HEK293 (cell line): Measurements from ENCODE around the gene ZHX3.

Experiments
- CTCF ChIA-PET: fragments of 350-600 bp; formaldehyde crosslinking; extraction: SDS; loops from one replicate; lab custom pipeline; 2021; ENCODE audit warnings: antibody characterized with exemption; lab: Yijun Ruan, JAX
- POLR2A ChIA-PET: fragments of 300-600 bp; formaldehyde crosslinking; extraction: SDS; loops from one replicate; lab custom pipeline; 2020; ENCODE audit warnings: antibody characterized with exemption, inconsistent platforms; lab: Yijun Ruan, JAX
- H3K27ac ChIP-seq: fragments of 200-500 bp; sonication (Bioruptor generic); 2 replicates; pipeline ENCODE4 v1.5.1; 2014; ENCODE audit warnings: low read depth, low read length, control low read depth, inconsistent platforms; ENCODE audit errors: extremely low read depth
- H3K36me3 ChIP-seq, 2 experiments: fragments of 200-500 bp in 1 of 2; sonication (Bioruptor generic) in 1 of 2; 1 replicate in 1 of 2; 2 replicates in 1 of 2; pipeline ENCODE4 v1.5.1; 2014 to 2017; ENCODE audit warnings: inconsistent platforms in 2 of 2, low read length in 2 of 2; ENCODE audit not compliant: control insufficient read depth in 2 of 2, insufficient read depth in 1 of 2
- H3K4me1 ChIP-seq: fragments of 200-500 bp; sonication (Bioruptor generic); 2 replicates; pipeline ENCODE4 v1.5.1; 2014; ENCODE audit warnings: mild to moderate bottlenecking, low read length, inconsistent platforms; ENCODE audit not compliant: control insufficient read depth, insufficient read depth
- H3K4me3 ChIP-seq: 2 replicates; pipeline ENCODE4 v1.5.1; 2011; ENCODE audit warnings: low read depth, mild to moderate bottlenecking, control low read depth, low read length, moderate library complexity
- H3K9me3 ChIP-seq: fragments of 200-500 bp; sonication (Bioruptor generic); 2 replicates; pipeline ENCODE4 v1.5.1; 2014; ENCODE audit warnings: low read depth, low read length, inconsistent platforms; ENCODE audit not compliant: control insufficient read depth, insufficient read depth
- GLIS2 ChIP-seq: fragments of 450-650 bp; formaldehyde crosslinking; IDR thresholded peaks from 2 replicates; pipeline ENCODE4 v1.5.1; 2016; ENCODE audit warnings: missing biosample characterization, missing genetic modification characterization
- PRDM4 ChIP-seq: fragments of 450-650 bp; formaldehyde crosslinking; IDR thresholded peaks from 2 replicates; pipeline ENCODE4 v1.5.1; 2017; ENCODE audit warnings: missing biosample characterization, missing genetic modification characterization
- RBAK ChIP-seq: fragments of 450-650 bp; formaldehyde crosslinking; IDR thresholded peaks from 2 replicates; pipeline ENCODE4 v1.5.1; 2016; ENCODE audit warnings: missing biosample characterization, missing genetic modification characterization
- TSHZ1 ChIP-seq: fragments of 450-650 bp; formaldehyde crosslinking; IDR thresholded peaks from 2 replicates; pipeline ENCODE4 v1.5.1; 2016; ENCODE audit warnings: missing biosample characterization, missing genetic modification characterization, borderline replicate concordance
- ZBTB21 ChIP-seq: fragments of 450-650 bp; formaldehyde crosslinking; IDR thresholded peaks from 2 replicates; pipeline ENCODE4 v1.5.1; 2017; ENCODE audit warnings: missing biosample characterization, missing genetic modification characterization
- ZBTB26 ChIP-seq: fragments of 450-650 bp; formaldehyde crosslinking; optimal IDR thresholded peaks from 2 replicates; pipeline ENCODE3; 2016; ENCODE audit warnings: missing biosample characterization, mild to moderate bottlenecking, missing genetic modification characterization
- ZFP69B ChIP-seq: fragments of 450-650 bp; formaldehyde crosslinking; IDR thresholded peaks from 2 replicates; pipeline ENCODE4 v1.5.1; 2016; ENCODE audit warnings: missing biosample characterization, missing genetic modification characterization
- ZNF121 ChIP-seq: fragments of 450-650 bp; formaldehyde crosslinking; IDR thresholded peaks from 2 replicates; pipeline ENCODE4 v1.5.1; 2016; ENCODE audit warnings: missing biosample characterization, missing genetic modification characterization
- ZNF174 ChIP-seq: fragments of 450-650 bp; formaldehyde crosslinking; IDR thresholded peaks from 2 replicates; pipeline ENCODE4 v1.5.0; 2017; ENCODE audit warnings: missing biosample characterization, mild to moderate bottlenecking, missing genetic modification characterization
- ZNF26 ChIP-seq: fragments of 450-650 bp; formaldehyde crosslinking; IDR thresholded peaks from 2 replicates; pipeline ENCODE4 v1.5.1; 2016; ENCODE audit warnings: missing biosample characterization, missing genetic modification characterization
- ZNF302 ChIP-seq: fragments of 450-650 bp; formaldehyde crosslinking; IDR thresholded peaks from 2 replicates; pipeline ENCODE4 v1.5.1; 2016; ENCODE audit warnings: missing biosample characterization, missing genetic modification characterization, low read depth
- ZNF311 ChIP-seq: fragments of 450-650 bp; formaldehyde crosslinking; IDR thresholded peaks from 2 replicates; pipeline ENCODE4 v1.5.1; 2017; ENCODE audit warnings: missing biosample characterization, missing genetic modification characterization, borderline replicate concordance
- ZNF488 ChIP-seq: fragments of 450-650 bp; formaldehyde crosslinking; IDR thresholded peaks from 2 replicates; pipeline ENCODE4 v1.5.1; 2016; ENCODE audit warnings: missing biosample characterization, missing genetic modification characterization
- ZNF544 ChIP-seq: fragments of 450-650 bp; formaldehyde crosslinking; IDR thresholded peaks from 2 replicates; pipeline ENCODE4 v1.5.0; 2017; ENCODE audit warnings: missing biosample characterization, missing genetic modification characterization
- ZNF621 ChIP-seq: fragments of 450-650 bp; formaldehyde crosslinking; IDR thresholded peaks from 2 replicates; pipeline ENCODE4 v1.5.1; 2017; ENCODE audit warnings: missing biosample characterization, missing genetic modification characterization
- ZNF654 ChIP-seq: fragments of 450-650 bp; formaldehyde crosslinking; IDR thresholded peaks from 2 replicates; pipeline ENCODE4 v1.5.1; 2016; ENCODE audit warnings: low read depth, missing biosample characterization, missing genetic modification characterization
- ZNF776 ChIP-seq: fragments of 450-650 bp; formaldehyde crosslinking; IDR thresholded peaks from 2 replicates; pipeline ENCODE4 v1.5.0; 2017; ENCODE audit warnings: missing biosample characterization, missing genetic modification characterization, borderline replicate concordance

Gene ZHX3

GRCh38 chr20:41248368-41249024 lies 69.0 kb downstream of the ZHX3 start:
- TF ChIP-seq ZNF776 (tag by site-specific recombination) (no peak), ZNF311 (no peak), ZFP69B (tag by site-specific recombination) (no peak), ZNF621 (tag by site-specific recombination) (no peak), ZNF654 (tag by site-specific recombination) (no peak), ZNF544 (tag by site-specific recombination) (no peak), ZNF174 (no peak), GLIS2 (tag by site-specific recombination) (no peak), TSHZ1 (tag by site-specific recombination) (no peak), ZNF26 (tag by site-specific recombination) (no peak), PRDM4 (tag by site-specific recombination) (no peak), ZNF121 (no peak), ZBTB21 (tag by site-specific recombination) (no peak), ZNF302 (tag by site-specific recombination) (no peak), ZBTB26 (tag by site-specific recombination) (no peak), ZNF488 (no peak), RBAK (no peak)
- TF ChIP-seq, all 188 proteins: peak for 0
- no peaks in the 10 kb centered on the region for H3K36me3 ChIP-seq
- no peak overlapping the region for H3K4me3 ChIP-seq
- H3K9me3 ChIP-seq, result no peaks in the 10 kb centered on the region
- no peak overlapping the region for H3K27ac ChIP-seq
- CTCF ChIA-PET, result interaction anchor here (0.8 to 1.1 kb wide), 2 partner anchors 8 to 91 kb away, joined by 3 to 4 read pairs; no protein-coding TSS in a partner anchor
- no peaks in the 10 kb centered on the region for H3K4me1 ChIP-seq
- POLR2A ChIA-PET, result no interaction called here
